ENCODE measurements around the gene ELFN2.

The ELFN2 gene

GRCh38 chr22:37355174-37355573 lies 72.1 kb downstream of the ELFN2 start:
- DNase-seq (ENCODE audit: extremely low spot score), result no peak
- TF ChIP-seq, protein P1, sequence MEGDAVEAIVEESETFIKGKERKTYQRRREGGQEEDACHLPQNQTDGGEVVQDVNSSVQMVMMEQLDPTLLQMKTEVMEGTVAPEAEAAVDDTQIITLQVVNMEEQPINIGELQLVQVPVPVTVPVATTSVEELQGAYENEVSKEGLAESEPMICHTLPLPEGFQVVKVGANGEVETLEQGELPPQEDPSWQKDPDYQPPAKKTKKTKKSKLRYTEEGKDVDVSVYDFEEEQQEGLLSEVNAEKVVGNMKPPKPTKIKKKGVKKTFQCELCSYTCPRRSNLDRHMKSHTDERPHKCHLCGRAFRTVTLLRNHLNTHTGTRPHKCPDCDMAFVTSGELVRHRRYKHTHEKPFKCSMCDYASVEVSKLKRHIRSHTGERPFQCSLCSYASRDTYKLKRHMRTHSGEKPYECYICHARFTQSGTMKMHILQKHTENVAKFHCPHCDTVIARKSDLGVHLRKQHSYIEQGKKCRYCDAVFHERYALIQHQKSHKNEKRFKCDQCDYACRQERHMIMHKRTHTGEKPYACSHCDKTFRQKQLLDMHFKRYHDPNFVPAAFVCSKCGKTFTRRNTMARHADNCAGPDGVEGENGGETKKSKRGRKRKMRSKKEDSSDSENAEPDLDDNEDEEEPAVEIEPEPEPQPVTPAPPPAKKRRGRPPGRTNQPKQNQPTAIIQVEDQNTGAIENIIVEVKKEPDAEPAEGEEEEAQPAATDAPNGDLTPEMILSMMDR (IDR thresholded peaks at IDR 0.05; ENCODE audit: control extremely low read depth, extremely low read depth, low read depth, missing control alignments), result no peak
- ChIA-PET POLR2A (no interaction called here), CTCF (no interaction called here)

DNA sequence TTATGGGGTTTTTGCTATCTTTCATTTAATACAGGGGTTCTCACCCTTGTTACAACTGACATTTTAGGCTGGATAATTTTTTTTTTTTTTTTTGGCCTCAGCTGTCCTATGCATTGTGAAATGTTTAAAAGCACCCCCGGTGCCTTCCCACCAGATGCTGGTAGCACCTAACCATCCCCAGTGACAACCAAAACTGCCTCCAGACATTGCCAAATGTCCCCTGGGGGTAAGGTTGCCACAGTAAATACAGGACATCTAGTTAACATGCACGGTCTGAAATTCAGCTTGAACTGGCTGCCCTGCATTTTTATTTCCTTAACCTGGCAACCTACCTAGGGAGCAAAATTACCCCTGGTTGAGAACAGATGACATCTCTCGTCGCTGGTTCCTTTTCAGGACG lies 72.6 kb downstream of the ELFN2 start:
- ChIA-PET POLR2A (no interaction called here), CTCF (no interaction called here)
- no peak for DNase-seq (ENCODE audit: extremely low spot score)
- TF ChIP-seq, protein P1 (IDR thresholded peaks at IDR 0.05; ENCODE audit: control extremely low read depth, extremely low read depth, low read depth, missing control alignments), result no peak

- TF ChIP-seq, protein P1 (IDR thresholded peaks at IDR 0.05; ENCODE audit: control extremely low read depth, extremely low read depth, low read depth, missing control alignments), result no peak
- CTCF ChIA-PET, result no interaction called here
- DNase-seq (ENCODE audit: extremely low spot score), result no peak
- POLR2A ChIA-PET, result no interaction called here
Observed at GRCh38 chr22:37354261-37354660, 73.0 kb downstream of the ELFN2 start.

DNA sequence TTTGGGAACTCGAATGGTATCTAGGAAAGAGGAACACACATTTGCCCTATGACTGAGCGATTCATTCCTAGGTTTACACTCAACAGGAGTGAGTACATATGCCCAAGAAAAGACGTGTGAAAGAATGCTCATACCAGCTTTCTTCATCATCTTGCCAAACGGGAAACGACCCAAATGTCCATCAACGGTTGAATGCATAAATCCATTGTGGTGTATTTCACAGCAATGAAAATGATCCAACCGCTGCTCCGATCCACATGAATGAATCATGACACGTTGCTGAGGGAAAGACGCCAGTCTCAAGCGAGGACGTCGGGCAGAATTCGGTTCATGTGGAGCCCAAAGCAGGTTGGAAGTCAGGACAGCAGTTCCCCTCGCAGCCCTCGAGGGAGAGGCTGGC lies 73.4 kb downstream of the ELFN2 start:
- no peak for DNase-seq (ENCODE audit: extremely low spot score)
- POLR2A ChIA-PET, result no interaction called here
- CTCF ChIA-PET, result interaction anchor here (1.2 kb wide), 1 partner anchor 76 kb away, joined by 3 read pairs; no protein-coding TSS in a partner anchor
- TF ChIP-seq, protein P1 (IDR thresholded peaks at IDR 0.05; ENCODE audit: control extremely low read depth, extremely low read depth, low read depth, missing control alignments), result no peak

- no peak for DNase-seq (ENCODE audit: extremely low spot score)
- TF ChIP-seq, protein P1 (IDR thresholded peaks at IDR 0.05; ENCODE audit: control extremely low read depth, extremely low read depth, low read depth, missing control alignments), result no peak
- POLR2A ChIA-PET, result no interaction called here
- CTCF ChIA-PET, result interaction anchor here (1.2 kb wide), 1 partner anchor 77 kb away, joined by 3 read pairs; no protein-coding TSS in a partner anchor
Observed at GRCh38 chr22:37352481-37352880, 74.8 kb downstream of the ELFN2 start.

- no peak for DNase-seq (ENCODE audit: extremely low spot score)
- ChIA-PET POLR2A (interaction anchor here (0.6 kb wide), 1 partner anchor 197 kb away, joined by 3 read pairs; no protein-coding TSS in a partner anchor), CTCF (interaction anchor here (1.3 to 1.8 kb wide), 4 partner anchors 8 to 594 kb away, joined by 3 to 4 read pairs (median 4); no protein-coding TSS in a partner anchor)
- TF ChIP-seq, protein P1 (IDR thresholded peaks at IDR 0.05; ENCODE audit: control extremely low read depth, extremely low read depth, low read depth, missing control alignments), result no peak
Observed at GRCh38 chr22:37351232-37351631, 76.0 kb downstream of the ELFN2 start.
